Measurements from ENCODE around the gene PLIN5.

Gene PLIN5

GRCh38 chr19:4498694-4499093 lies 36.3 kb downstream of the PLIN5 start:
- no peak overlapping the region for H3K4me3 ChIP-seq (ENCODE audit: low read depth, low read length)
- TF ChIP-seq CTCF (conservative IDR thresholded peaks at IDR 0.05; ENCODE audit: low read depth, low read length) = no peak
- no peak for DNase-seq (ENCODE audit: low read depth)

- H3K4me3 ChIP-seq (ENCODE audit: low read depth, low read length) = no peak overlapping the region
- no peak for TF ChIP-seq CTCF (conservative IDR thresholded peaks at IDR 0.05; ENCODE audit: low read depth, low read length)
- no peak for DNase-seq (ENCODE audit: low read depth)
These were observed 37.1 kb downstream of the PLIN5 start for GRCh38 chr19:4497770-4498389.

- no peak overlapping the region for H3K4me3 ChIP-seq (ENCODE audit: low read depth, low read length)
- TF ChIP-seq CTCF (conservative IDR thresholded peaks at IDR 0.05; ENCODE audit: low read depth, low read length) = no peak
- DNase-seq (ENCODE audit: low read depth) = no peak
These were observed 38.7 kb downstream of the PLIN5 start for GRCh38 chr19:4496304-4496703.

- no peak overlapping the region for H3K4me3 ChIP-seq (ENCODE audit: low read depth, low read length)
- peak; percentile 20 for TF ChIP-seq CTCF (conservative IDR thresholded peaks at IDR 0.05; ENCODE audit: low read depth, low read length)
- no peak for DNase-seq (ENCODE audit: low read depth)
These were observed 39.6 kb downstream of the PLIN5 start for GRCh38 chr19:4495471-4495870.

- no peak for TF ChIP-seq CTCF (conservative IDR thresholded peaks at IDR 0.05; ENCODE audit: low read depth, low read length)
- H3K4me3 ChIP-seq (ENCODE audit: low read depth, low read length) = no peak overlapping the region
- no peak for DNase-seq (ENCODE audit: low read depth)
These were observed 40.3 kb downstream of the PLIN5 start for GRCh38 chr19:4494691-4495064.

GRCh38 chr19:4493929-4494690 lies 40.9 kb downstream of the PLIN5 start:
- DNase-seq (ENCODE audit: low read depth) = no peak
- TF ChIP-seq CTCF (conservative IDR thresholded peaks at IDR 0.05; ENCODE audit: low read depth, low read length) = no peak
- no peak overlapping the region for H3K4me3 ChIP-seq (ENCODE audit: low read depth, low read length)
